Heart left ventricle (tissue), 13 donors: ENCODE data around the gene CNGB1.

ENCODE experiments used
- CTCF ChIP-seq, 12 donors: fragments of 200-600 bp; sonication (generic) in 4 of 12; IDR thresholded peaks; one replicate each; pipeline versions ENCODE4 v1.5.0 to v1.8.0; 2018 to 2022; ENCODE audit warnings: antibody characterized with exemption in 12 of 12, mild to moderate bottlenecking in 5 of 12
- POLR2A ChIP-seq, 2 donors: fragments of 450-650 bp; IDR thresholded peaks; one replicate each; pipeline ENCODE4 v1.6.1; 2017; ENCODE audit warnings: antibody characterized with exemption in 2 of 2, mild to moderate bottlenecking in 2 of 2, moderate library complexity in 2 of 2
- donor health status: ischemic (EF 13 %, LVEDD 7.1; RV severe dilation, severe dysfunction).
- donor health status: DM: no; HTN: yes; CAD: no.
- donor health status: DM: no; HTN: no; CAD: no.
- donor health status: ischemic (EF 25% LVEDD 6.9; RV normal size, moderate dysfunction).
- donor health status: ischemic (EF 25% LVEDD 5.7; RV mildly dilated, moderate dysfunction).
- donor health status: ischemic (EF 35%, LVEDD 5.7; RV mildly dilated, moderate dysfunction).
- donor health status: nonischemic (EF 11% LVEDD 7.7; RV severe dilation, severe dysfunction).
- donor health status: DM: yes; HTN: yes; CAD: no.
- donor health status: PGD.
- donor health status: ischemic (EF 29% LVEDD 5.4; RV normal size, mild dysfunction).
- donor health status: nonischemic (EF 23%, LVEDD 6.1; RV moderate dilation, normal function).

DNA sequence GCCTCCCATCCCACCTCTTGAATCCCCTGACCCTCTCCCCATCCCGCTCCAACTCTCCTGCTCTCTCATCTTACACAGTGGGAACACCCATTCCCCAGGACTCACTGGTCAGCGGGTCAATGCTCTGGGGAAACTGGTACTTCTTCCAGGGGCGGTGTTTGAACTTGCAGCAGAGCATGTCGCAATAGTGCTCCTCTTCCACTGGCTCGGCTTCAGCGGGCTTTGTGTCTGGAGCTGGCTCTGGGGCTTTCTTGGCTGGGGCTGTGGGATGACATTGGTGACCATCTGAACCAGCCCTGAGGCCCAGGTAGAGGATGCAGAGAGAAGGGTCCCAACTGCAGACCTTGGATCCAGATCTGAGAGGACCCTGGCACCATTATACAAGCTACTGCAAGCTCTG is 51.9 kb downstream of the CNGB1 start:
- TF ChIP-seq POLR2A (IDR thresholded peaks at IDR 0.05) (no peak), CTCF (IDR thresholded peaks at IDR 0.05) (no peak)
